Superior temporal gyrus (tissue), 1 donor: ENCODE results near the gene RPL3.
A peak's percentile ranks its signal among the peaks of the same experiment; 100 is the strongest.
"Not testable (repeated sequence)": the region's sequence is repeated elsewhere in the genome, so short reads cannot be mapped to it uniquely, and the experiment has no call there.

Experiments used
- DNase-seq: peaks from one replicate; pipeline ENCODE4 v3.0.0-alpha.2; 2016; ENCODE audit errors: extremely low spot score

The RPL3 gene

GRCh38 chr22:39351689-39352214, 32.3 kb upstream of the RPL3 start:
- no peak for DNase-seq

DNA sequence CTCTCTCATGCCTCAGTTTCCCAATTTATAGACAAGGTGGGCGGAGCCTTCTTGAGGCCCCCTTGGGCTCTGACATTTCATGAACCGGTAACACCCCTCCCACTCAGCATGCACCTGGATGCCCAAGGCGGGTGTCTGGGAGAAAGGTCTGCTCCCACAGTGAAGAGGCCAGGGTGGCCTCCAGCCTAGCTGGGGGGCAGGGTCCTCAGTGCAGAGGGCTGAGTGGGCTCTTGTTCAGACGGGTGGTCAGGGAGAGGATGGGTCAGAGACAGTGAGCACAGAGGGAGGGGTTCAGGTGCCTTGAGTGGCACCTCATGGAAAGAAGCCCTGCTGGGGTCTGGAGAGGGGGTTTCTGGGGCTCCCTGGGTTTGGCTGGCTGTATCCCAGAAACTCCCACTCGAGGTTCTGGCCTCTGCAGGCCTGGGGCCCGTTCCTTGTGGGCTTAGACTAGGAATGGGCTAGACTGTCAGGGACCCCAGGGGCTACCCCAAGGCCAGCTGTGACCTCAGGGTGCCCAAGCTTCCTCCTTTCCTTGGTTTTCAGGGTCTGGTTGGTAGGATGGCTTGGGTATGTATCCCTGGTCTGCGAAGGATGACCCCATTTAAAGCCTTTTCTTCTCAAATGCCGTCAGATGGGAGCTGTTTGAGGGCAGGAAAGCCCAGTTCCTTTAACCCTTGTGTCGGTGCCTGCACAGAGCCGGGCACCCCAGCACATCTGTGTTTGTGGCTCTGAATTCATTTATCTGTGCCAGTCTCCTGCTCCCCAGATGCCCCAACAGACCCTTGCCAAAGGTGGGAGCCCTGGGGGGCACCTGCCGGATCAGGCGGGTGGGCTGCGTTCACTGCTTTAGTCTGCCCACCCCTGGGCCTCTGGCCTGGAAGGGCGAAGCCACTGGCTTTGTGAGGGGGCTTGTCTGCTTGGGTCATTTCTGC, 31.6 kb upstream of the RPL3 start:
- DNase-seq = no peak

DNA sequence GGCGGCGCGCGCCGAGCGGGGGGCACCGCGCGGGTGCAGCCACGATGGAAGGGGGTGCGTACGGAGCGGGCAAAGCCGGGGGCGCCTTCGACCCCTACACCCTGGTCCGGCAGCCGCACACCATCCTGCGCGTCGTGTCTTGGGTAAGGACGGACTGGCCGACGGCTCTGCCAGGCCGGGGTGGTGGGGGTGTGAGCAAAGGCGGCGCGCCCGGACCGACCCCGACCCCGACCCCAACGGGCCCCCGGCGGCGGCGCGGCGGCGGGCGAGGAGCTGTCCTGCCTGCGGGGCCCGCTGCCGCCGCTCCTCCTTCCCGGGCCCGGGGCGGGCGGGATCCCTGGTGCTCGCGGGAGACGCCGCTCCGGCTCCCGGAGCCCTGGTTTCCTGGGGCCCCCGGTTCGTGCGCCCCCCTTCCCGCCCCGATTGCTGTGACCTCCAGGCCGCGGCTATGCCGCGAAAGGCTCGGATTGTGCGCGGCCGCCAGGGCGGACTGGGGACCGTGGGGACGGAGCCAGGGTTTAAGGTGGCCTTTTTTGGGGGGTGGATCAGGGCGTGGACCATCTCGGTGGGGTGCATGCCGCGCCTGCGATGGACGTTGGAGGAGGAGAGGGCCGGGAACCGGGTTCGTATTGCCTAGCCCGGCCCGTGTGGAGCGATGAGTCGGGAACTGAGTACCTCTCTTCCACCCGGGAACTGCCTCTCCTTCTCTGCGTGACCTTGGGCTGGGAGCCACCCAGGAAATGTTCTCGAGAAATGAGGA, 30.7 kb upstream of the RPL3 start, which contains the start of gene SYNGR1:
Gene SYNGR1 (plus strand): TSS at position 25 of the 760 bp plus-strand sequence. CDS start 20 bp downstream, at position 45.
- DNase-seq = no peak

- DNase-seq = no peak
Observed at GRCh38 chr22:39349506-39349966, 30.1 kb upstream of the RPL3 start.

DNA sequence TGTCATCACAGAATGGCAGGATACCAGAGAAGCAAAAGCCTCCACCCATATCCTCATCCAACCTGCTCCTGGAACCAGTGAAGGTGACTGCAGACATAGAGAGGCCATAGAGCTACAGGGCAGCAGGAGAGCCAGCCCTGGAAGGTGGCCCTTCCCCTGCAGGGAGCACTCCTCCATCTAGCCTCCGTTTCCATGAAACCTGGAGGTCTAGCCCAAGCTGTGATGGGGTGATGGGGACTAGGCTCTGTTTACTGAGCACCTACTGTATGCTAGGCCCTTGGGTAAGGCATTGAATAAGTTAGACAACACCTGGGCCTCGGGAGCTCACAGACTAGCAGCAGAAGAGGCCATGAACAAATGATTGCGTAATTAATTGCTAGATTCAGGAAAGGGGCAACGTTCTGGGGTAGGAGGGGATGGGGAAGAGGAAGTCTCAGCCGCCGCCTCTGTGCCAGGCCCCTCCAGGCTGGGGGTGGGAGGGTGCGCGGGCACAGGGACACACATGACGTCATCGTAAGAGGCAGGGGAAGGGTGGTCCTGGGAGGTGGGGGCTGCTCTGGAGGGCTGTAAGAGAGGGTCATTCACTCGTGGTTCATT, 29.6 kb upstream of the RPL3 start:
- no peak for DNase-seq

DNA sequence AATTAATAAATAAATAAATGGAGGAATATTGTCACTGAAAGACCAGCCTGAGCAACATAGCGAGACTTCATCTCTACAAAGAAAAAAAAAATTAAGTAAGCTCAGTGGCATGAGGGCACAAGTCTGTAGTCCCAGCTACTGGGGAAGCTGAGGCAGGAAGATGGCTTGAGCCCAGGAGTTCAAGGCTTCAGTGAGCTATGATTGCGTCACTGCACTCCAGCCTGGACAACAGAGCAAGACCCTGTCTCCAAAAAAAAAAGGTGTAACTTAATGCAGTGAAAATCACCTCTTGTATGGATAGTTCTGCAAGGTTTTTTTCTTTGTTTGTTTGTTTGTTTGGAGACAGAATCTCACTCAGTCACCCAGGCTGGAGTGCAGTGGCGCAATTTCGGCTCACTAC, 25.8 kb upstream of the RPL3 start:
- no peak for DNase-seq

DNA sequence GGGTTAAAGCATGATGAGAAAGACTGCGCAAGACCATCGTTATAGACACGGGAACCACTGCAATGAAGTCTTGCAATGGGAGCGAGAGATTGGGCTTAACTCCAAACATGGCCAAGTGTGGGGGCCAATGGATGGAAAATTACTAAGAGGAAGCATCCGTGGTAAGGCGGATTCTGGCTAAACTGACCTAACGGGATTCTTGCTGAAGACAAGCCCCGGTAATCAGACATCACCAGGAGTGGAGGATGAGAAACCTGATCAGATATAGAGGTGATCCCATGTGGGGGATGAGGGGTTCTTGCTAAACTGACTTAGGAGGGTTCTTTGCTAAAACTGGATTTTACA, 24.6 kb upstream of the RPL3 start:
- DNase-seq = peak; percentile 29

- peak; percentile 81 for DNase-seq
Observed at GRCh38 chr22:39343259-39344045, 24.0 kb upstream of the RPL3 start.

DNA sequence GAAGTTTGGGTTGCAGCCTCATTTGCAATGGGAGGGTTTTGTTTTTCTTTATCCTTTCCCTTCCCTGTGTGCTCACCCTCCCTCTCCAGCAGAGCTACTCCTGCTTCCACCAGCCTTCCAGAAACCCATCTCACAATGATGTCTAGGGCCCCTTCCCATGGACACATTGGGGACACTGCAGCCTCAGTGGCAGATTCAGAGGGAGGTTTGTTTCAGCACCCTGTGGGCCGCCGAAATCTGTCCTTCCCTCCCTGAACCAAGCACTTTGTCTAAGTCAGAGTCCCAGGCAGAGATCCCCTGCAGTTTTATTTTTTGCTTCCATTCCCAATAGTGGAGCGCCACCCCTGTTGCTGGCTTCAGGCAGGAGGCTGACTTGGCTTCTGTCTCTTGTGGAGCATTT, 21.8 kb upstream of the RPL3 start:
- no peak for DNase-seq

DNA sequence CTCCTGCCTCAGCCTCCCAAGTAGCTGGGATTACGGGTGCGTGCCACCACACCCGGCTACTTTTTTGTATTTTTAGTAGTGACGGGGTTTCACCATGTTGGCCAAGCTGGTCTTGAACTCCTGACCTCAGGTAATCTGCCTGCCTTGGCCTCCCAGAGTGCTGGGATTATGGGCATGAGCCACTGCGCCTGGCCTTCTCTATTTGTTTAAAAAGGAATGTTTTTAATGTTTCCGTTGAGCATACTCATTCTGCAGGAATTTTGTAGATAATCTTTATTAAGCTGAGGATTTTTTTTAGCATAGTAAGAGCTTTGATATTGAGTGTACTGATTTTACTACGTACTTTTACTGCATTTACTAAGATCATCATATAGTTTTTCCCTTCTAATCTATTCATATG, 20.4 kb upstream of the RPL3 start:
- DNase-seq = not testable (repeated sequence)

- no peak for DNase-seq
Observed at GRCh38 chr22:39336411-39336810, 17.0 kb upstream of the RPL3 start.

DNA sequence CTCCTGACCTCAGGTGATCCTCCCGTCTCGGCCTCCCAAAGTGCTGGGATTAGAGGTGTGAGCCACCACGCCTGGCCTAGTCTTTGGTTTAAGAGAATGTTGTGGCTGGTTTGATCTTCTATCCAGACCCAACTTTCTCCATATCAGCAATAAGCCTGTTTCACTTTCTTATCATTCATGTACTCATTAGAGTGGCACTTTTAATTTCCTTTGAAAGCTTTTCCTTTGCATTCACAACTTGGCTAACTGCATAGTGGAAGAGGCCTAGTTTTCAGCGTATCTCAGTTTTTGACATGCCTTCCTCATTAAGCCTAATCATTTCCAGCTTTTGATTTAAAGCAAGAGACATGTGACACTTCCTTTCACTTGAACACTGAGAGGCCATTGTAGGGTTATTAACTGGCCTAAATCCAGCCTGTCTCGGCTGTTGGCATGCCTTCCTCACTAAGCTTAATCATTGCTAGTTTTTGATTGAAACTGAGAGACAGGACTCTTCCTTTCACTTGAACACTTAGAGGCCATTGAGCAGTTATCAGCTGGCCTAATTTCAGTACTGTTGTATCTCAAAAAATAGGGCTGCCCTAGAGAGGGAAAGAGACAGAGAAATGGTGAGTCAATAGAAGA, 13.1 kb upstream of the RPL3 start:
- peak; percentile 44 for DNase-seq

DNA sequence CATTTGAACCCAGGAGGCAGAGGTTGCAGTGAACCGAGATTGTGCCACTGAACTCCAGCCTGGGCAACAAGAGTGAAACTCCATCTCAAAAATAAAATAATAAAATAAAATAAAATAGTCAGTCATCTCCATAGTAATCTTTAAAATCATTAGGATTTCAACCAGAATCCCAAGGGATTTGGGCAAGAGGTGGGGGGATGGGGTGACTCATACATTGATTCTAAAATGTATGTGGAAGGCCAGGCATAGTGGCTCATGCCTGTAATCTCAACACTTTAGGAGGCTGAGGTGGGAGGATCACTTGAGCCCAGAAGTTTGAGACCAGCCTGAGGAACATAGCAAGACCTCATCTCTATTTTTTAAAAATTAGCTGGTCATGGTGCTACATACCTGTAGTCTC, 11.1 kb upstream of the RPL3 start:
- not testable (repeated sequence) for DNase-seq

GRCh38 chr22:39327995-39328754, 8.8 kb upstream of the RPL3 start:
- DNase-seq = no peak

DNA sequence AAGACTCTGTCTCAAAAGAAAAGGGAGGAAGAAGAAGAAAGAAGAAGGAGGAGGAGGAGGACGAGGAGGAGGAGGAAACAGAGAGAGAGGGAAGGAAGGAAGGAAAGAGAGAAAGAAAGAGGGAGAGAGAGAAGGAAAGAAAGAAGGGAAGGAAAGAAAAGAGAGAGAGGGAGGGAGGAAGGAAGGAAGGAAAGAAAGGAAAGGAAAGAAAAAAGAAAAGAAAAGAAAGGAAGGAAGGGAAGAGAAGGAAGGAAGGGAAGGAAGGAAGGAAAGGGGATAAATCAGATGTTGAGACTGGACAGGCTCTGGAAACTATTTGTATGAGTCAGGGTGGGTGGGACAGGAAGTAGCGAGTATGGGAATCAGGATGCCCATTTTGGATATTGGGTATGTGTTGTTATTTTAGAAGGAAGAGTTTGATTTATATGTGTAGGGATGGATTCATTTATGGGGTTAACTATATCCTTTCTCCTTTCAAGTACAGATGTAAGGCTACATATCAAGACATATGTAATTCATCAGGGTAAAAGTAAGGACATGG, 6.0 kb upstream of the RPL3 start:
- no peak for DNase-seq

DNA sequence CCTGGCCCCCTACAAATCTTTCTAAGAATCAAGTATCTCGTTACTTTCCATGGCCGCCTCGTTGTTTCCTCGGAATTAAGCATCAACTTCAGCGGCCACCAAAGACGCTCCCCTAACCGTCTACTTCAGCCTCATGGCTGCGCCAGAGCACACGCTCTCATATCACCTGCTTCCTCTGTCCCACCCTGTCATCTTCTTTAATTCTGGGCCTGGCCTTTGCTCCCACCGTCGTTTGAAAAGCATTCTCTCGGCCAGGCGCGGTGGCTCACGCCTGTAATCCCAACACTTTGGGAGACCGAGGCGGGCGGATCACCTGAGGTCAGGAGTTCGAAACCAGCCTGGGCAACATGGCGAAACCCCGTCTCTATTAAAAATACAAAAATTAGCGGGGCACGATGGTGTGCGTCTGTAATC, 1.2 kb upstream of the RPL3 start:
- not testable (repeated sequence) for DNase-seq

DNA sequence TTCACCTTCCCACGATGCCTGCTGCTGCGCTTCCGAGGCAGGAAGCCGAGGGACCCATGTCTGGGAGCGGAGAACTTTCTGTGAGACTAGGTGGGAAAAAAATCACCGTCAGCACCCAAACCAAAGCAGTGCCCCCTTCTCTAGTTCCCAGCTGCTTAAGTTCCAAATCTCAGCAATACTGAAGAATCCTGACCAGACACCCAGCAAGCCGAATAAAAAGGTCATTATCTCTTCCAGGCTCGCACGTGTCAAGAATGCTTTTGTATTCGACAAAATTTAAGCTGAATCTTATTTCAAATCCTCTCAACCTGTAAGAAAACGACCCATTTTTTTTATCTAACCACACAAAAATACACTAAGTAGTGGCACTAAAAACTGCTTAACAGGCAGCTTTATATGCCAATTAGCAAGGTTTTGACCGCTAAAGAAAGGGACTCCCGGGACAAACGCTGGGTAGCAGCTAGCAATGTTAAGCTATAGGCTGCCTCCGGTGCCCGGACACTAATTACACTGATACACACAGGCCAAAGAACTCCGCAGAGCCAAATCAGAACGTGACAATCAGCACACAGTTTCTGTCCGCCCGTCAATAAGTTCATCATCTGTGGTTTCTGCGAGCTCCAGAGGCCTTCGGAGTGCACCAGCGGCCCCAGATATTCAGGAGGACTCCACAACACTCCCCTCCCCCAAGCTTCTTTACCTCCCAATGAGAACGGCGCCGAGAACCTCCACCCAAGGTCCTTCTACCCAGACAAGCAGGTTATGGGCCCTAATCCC, 728 bp downstream of the RPL3 start:
- no peak for DNase-seq

- DNase-seq = no peak
Observed at GRCh38 chr22:39317775-39318506, 1.5 kb downstream of the RPL3 start.
